HL-60 (cell line): ENCODE results near the gene PDGFD.

Experiments used
- DNase-seq, 2 experiments: peaks; one replicate each; pipeline ENCODE4 v3.0.0-alpha.2; 2010 to 2020; ENCODE audit warnings: low read depth in 1 of 2, low spot score in 1 of 2
- H3K27ac ChIP-seq: fragments of 250-450 bp; sonication (Bioruptor Pico); replicated peaks from 2 replicates; pipeline ENCODE4 v1.5.1; 2020; ENCODE audit warnings: mild to moderate bottlenecking, moderate library complexity
- H3K27me3 ChIP-seq: fragments of 250-450 bp; sonication (Bioruptor Pico); 2 replicates; pipeline ENCODE4 v1.5.1; 2021; ENCODE audit warnings: mild to moderate bottlenecking, moderate library complexity; ENCODE audit not compliant: insufficient read depth, poor library complexity, severe bottlenecking
- H3K4me3 ChIP-seq: replicated peaks from 2 replicates; pipeline ENCODE4 v1.5.1; 2011; ENCODE audit warnings: mild to moderate bottlenecking, control low read depth, low read length; ENCODE audit not compliant: insufficient read depth
- CTCF ChIP-seq: IDR thresholded peaks from one replicate; pipeline ENCODE4 v1.5.1; 2011; ENCODE audit warnings: low read length, control low read depth, inconsistent platforms; ENCODE audit not compliant: insufficient read depth
- GABPA ChIP-seq: IDR thresholded peaks from 2 replicates; pipeline ENCODE4 v1.6.1; 2012; ENCODE audit warnings: low read depth
- POLR2AphosphoS5 ChIP-seq: IDR thresholded peaks from 2 replicates; pipeline ENCODE4 v1.6.1; 2012; ENCODE audit warnings: low read depth
- REST ChIP-seq: IDR thresholded peaks from 2 replicates; pipeline ENCODE4 v1.6.1; 2012; ENCODE audit warnings: low read depth; ENCODE audit not compliant: insufficient replicate concordance
- SPI1 ChIP-seq: IDR thresholded peaks from 2 replicates; pipeline ENCODE4 v1.6.1; 2012; ENCODE audit warnings: low read depth, mild to moderate bottlenecking, borderline replicate concordance

Gene PDGFD

GRCh38 chr11:103924166-103925013 is 239.6 kb downstream of the PDGFD start:
- H3K27ac ChIP-seq: no peak overlapping the region
- TF ChIP-seq POLR2AphosphoS5: no peak
- no peak for TF ChIP-seq GABPA
- TF ChIP-seq SPI1: no peak
- no peak for TF ChIP-seq CTCF
- no peak for TF ChIP-seq REST

GRCh38 chr11:103923451-103923931 is 240.5 kb downstream of the PDGFD start:
- Histone ChIP-seq H3K4me3 (no peak overlapping the region), H3K27ac (no peak overlapping the region), H3K27me3 (no peaks in the 10 kb centered on the region)
- no peak for DNase-seq
- no peak for TF ChIP-seq SPI1
- TF ChIP-seq CTCF: no peak
- no peak for TF ChIP-seq REST
- no peak for TF ChIP-seq GABPA

More at GRCh38 chr11:103924166-103925013, 239.6 kb downstream of the PDGFD start:
- no peak overlapping the region for H3K4me3 ChIP-seq
- no peaks in the 10 kb centered on the region for H3K27me3 ChIP-seq
- DNase-seq: no peak

- no peak for DNase-seq
- no peak for TF ChIP-seq REST
- no peak for TF ChIP-seq GABPA
- no peak for TF ChIP-seq CTCF
- TF ChIP-seq POLR2AphosphoS5: no peak
- TF ChIP-seq SPI1: no peak
- Histone ChIP-seq H3K27ac (no peak overlapping the region), H3K4me3 (no peak overlapping the region), H3K27me3 (no peaks in the 10 kb centered on the region)
Measured at GRCh38 chr11:103920933-103921332, 243.0 kb downstream of the PDGFD start.
